Dedifferentiated amniotic fluid mesenchymal stem cell (primary cell): ENCODE data around the gene TRIM28.
"Not testable (repeated sequence)": the region's sequence is repeated elsewhere in the genome, so short reads cannot be mapped to it uniquely, and the experiment has no call there.

Experiments used
- DNase-seq: peaks from one replicate; pipeline ENCODE4 v3.0.0-alpha.2; 2016; ENCODE audit errors: extremely low spot score

The TRIM28 gene

DNA sequence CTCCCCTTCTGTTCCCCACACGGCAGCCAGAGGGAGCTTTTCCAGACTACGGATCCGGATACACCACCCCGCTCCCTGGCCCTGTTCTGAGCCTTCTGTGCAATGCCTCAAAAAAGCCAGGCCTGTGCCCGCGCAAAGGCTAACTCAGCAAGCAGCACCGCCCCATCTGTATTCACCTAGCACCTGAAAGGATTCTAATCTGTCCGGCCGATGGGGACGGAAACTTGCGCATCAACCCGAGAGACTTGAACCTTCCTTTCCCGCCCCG, 24.8 kb upstream of the TRIM28 start:
- peak; percentile 74 for DNase-seq

DNA sequence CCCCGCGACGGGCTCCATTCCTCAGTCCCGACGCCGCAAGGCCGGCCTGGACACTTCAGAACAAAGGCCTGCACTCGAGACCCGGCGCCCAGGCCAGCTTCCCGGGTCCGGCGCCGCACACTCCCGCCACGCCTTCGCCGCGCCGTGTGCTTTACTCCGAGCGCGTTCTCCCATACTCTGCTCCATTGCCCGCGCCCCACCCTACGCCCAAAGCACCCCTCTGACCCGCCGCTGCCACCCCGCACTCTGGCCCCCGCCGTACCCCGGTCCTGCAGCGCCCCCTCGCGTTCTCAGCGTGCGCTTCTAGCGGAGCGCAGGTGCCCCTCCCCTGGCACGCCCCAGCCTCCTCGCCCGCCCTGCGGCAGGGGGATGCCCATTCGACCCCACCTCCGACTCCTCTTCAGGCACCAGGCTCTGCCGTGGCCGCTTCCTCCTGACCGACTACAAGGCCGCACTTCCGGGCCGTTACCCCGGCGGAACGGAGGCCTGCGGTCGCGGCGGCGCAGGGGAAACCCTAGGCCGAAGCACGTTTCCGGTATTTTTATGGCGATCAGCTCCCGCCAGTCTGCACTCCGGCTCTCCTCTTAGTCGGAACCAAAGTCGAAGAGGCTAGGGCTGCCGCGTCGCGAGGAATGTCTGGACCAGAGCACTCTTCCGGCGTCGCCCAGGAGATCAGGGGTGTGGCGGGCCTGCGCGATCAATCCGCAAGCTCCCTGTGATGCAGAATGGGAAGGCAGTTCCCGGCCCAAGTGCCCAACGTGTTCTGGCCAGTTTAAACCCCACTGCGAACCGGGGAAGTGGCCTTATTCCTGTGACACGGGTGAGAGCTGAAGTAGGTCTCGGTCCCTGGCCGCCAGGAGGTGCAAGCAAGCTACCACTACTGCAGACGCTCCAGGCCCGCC, 24.3 kb upstream of the TRIM28 start, which contains the start of gene ZBTB45:
ZBTB45 (minus strand) TSS at position 456 of the 902 bp plus-strand sequence. CDS start 2,137 bp downstream, outside the sequence.
- peak; percentile 96 for DNase-seq

DNA sequence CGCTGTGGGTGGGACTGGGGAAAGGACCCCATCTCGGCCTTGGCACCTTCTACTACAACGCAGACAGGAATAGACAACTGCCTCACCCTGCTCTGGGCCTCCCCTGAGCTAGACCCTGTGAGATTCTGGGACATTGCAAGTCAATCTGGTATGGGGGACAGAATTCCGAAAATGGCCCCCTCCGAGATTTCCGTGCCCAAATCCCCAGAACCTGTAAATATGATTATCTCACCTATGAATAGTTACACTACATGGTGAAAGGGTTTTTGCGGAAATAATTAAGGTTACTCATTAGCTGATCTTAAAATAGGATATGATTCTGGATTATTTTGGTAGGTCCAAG, 23.6 kb upstream of the TRIM28 start:
- no peak for DNase-seq

DNA sequence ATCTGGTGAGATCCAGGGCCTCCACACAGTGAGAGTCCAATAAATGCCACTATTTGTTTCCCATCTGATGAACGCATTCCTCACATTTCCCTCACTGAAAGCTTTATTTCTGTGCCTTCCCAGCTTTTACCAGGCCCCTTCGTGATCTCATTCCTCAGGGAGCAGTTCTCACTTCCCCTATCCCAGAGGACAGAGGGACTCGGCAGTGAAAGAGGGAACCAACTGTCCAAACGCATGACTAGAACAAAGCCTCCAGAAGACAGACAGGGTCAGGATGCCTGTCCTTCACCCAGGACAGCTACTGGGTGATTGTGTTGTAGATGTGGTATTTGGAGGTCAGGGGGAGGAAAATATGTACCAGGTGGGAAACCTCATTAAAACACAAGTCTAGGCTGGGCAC, 22.2 kb upstream of the TRIM28 start:
- DNase-seq, result no peak

DNA sequence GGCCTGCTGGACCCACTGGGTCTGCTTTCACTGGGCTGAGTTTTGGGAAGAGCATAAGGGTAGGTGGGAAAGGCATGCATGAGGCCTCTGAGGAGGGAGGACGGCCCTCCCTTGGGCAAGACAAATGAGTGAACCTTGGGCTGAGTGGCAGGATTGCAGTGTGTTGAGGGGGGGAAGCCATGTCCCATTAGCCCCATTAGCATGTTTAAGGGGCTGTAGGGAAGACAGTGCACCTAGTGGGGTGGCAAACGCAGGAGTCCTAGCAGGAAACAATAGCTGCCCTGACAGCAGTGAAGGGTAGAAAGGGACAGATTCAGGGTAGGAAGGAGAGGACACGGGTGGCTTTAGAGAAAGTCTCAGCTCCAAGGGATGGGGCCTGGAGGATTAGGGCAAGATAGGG, 21.2 kb upstream of the TRIM28 start:
- DNase-seq, result no peak

DNA sequence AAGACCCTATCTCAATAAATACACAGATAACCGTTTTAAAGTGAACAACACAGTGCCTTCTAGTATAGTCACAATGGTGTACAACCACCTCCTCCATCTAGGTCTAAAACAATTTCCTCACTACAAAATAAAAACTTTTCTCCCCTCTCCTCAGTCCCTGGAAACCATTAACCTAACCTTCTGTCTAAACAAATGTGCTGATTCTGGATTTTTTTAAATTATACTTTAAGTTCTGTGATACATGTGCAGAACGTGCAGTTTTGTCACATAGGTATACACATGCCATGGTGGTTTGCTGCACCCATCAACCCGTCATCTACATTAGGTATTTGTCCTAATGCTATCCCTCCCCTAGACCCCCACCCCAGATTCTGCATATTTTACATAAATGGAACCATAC, 14.5 kb upstream of the TRIM28 start:
- DNase-seq, result no peak

DNA sequence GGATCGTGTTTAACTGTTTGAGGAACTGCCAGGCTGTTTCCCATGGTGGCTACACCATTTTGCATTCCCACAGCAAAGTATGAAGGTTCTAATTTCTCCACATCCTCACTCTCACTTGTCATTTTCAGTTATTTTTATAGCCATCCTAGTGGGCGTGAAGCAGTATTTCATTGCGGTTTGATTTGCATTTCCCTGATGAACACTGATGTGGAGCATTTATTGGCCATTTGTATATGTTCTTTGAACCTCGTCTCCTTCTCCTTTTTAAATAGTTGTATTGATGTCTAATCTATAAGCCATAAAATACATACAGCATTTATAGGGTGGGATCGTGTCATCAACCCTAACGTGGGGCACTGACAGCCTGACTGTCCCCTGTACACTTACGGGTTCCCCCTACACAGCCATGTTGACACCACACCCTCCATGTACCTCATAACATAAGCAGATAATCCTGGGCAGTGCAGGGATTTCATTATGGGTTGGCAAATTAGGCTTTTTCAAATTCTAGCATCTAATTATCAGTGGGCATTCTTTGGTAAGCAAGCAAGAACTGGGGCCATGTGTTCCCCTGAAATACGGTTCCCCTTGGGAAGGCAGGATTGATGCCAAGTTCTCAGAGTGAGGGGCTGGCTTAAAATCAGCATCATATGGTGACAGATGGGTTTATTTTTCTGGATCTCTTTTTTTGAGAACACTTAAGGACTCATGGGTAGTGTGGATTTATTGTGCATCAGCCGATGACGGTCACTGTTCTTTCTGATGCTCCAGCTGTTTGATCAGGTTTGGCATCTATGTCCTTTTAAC, 12.6 kb upstream of the TRIM28 start:
- no peak for DNase-seq

DNA sequence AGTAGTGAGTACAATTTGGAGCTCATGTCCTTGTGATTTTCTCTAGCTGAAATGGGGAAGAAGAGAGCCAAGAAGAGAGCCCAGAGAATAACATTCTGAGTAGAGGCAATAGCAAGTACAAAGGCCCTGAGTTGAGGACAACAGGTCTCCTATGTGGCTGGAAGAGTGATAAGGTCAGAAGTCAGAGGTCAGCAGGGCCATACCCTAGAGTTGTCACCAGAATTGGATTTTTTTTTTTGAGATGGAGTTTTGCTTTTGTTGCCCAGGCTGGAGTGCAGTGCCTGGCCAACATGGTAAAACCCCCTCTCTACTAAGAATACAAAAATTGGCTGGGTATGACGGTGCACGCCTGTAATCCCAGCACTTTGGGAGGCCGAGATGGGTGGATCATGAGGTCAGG, 8.0 kb upstream of the TRIM28 start:
- no peak for DNase-seq

DNA sequence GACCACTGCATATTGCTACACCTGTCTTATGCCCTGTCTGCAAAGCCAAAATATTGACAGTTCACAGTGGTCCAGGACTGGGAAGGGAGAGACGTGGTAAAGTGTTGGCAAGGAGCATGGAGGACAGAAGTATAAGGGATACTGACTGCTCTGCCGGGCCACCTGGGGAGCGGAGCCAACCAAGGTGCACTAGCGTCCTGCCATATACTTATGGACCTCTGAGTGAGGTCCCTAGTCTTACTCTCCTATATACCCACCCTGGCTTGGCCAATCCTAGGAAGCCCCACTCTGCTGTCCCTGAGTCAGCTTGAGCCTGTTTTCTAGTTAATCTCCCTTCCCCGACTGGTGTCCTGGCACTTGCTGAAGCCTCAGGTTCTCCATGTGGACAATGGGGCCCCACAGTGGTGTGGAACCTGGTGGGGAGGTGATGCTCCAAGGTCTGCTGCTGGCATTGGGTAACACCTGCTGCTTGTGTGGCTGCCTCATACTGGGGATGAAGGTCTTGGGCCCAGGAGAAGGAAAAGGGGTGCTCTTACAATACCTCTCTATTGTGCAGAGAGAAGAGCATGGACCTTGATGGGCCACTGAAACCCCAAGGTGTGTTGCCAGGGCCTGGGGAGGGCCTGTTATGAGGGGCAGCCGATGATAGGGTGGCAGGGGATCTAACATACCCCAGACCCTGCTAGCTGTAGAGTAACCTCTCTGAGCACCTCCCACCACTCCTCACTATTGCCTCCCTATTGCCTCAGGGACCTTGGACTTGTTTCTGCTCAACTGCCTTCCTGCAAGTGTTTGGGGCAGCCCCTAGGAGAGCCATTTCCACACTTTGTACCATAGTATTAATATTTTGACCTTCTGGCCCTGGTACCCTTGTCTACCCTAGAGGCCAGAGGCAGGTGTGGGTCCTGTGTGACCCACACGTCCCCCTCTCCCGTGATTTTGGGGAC, 6.7 kb upstream of the TRIM28 start:
- no peak for DNase-seq

DNA sequence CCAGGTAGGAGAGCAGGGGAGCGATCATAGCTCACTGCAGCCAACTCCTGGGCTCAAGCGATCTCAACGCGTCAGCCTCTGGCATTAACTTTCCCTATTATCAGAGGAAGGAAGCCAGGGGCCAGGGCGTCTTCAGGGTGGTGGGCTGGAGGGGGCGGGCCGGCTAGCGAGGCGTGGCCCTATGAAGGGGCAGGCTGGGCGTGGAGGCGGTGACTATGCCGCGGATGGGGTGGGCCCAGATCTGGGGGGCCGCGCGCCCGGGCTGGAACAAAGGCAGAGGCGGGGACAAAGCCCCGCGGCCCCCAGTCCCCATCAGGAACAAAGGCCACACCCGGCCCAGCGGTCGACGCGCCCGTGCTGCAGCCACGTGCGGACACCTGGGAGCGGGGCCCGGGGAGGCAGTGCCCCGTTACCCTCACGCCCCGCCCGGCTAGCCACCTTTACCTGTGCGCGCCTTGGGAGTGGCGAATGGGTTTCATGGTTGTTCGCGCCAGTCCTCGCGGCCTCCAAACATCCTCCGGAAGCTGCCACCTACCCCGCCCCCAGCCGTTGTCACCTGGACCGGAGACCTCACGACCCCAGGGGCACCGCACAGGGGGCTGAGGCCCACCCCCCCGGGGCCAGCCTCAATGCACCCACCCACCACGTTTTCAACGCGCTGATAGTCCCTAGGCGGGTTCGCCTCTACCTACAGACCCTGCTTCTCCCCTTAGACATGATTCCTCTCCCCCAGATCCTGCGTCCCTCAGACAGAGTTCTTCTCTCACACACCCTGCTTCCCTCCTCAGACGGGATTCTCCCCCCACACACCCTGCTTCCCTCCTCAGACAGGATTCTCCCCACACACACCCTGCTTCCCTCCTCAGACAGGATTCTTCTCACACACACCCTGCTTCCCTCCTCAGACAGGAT, 5.4 kb upstream of the TRIM28 start:
- no peak for DNase-seq

DNA sequence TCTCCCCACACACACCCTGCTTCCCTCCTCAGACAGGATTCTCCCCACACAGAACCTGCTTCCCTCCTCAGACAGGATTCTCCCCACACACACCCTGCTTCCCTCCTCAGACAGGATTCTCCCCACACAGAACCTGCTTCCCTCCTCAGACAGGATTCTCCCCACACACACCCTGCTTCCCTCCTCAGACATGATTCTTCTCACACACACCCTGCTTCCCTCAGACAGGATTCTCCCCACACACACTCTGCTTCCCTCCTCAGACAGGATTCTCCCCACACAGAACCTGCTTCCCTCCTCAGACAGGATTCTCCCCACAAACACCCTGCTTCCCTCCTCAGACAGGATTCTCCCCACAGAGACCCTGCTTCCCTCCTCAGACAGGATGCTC, 4.7 kb upstream of the TRIM28 start:
- not testable (repeated sequence) for DNase-seq

DNA sequence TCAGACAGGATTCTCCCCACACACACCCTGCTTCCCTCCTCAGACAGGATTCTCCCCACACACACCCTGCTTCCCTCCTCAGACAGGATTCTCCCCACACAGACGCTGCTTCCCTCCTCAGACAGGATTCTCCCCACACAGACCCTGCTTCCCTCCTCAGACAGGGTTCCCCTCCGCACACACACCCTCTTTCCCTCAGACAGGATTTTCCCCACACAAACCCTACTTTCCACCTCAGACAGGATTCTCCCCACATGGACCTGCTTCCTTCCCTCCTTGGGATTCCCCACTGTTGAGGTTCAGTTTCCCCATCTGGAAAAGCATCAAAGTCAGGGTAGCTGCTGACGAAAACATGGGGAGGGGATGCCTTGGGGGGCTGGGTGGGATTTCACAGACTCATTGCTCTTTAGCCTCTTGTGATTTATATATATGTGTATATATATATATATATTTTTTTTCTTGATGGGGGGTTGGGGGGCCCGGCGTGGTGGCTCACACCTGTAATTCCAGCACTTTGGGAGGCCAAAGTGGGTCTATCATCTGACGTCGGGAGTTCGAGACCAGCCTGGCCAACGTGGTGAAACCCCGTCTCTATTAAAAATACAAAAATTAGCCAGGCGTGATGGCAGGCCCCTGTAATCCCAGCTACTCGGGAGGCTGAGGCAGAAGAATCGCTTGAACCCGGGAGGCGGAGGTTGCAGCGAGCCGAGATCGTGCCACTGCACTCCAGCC, 1.1 kb upstream of the TRIM28 start:
- not testable (repeated sequence) for DNase-seq

DNA sequence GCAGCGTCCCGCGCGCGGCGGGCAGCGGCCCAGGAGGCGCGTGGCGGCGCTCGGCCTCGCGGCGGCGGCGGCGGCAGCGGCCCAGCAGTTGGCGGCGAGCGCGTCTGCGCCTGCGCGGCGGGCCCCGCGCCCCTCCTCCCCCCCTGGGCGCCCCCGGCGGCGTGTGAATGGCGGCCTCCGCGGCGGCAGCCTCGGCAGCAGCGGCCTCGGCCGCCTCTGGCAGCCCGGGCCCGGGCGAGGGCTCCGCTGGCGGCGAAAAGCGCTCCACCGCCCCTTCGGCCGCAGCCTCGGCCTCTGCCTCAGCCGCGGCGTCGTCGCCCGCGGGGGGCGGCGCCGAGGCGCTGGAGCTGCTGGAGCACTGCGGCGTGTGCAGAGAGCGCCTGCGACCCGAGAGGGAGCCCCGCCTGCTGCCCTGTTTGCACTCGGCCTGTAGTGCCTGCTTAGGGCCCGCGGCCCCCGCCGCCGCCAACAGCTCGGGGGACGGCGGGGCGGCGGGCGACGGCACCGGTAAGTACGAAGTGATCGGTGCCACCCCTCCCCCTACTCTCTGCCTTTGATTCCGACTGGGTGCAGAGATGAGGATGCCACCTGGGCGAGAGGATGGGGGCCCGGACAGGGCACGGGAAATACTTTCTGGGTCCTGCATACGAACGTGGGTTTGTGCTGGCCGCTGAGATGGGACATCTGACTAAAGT, 874 bp downstream of the TRIM28 start:
- DNase-seq, result no peak

DNA sequence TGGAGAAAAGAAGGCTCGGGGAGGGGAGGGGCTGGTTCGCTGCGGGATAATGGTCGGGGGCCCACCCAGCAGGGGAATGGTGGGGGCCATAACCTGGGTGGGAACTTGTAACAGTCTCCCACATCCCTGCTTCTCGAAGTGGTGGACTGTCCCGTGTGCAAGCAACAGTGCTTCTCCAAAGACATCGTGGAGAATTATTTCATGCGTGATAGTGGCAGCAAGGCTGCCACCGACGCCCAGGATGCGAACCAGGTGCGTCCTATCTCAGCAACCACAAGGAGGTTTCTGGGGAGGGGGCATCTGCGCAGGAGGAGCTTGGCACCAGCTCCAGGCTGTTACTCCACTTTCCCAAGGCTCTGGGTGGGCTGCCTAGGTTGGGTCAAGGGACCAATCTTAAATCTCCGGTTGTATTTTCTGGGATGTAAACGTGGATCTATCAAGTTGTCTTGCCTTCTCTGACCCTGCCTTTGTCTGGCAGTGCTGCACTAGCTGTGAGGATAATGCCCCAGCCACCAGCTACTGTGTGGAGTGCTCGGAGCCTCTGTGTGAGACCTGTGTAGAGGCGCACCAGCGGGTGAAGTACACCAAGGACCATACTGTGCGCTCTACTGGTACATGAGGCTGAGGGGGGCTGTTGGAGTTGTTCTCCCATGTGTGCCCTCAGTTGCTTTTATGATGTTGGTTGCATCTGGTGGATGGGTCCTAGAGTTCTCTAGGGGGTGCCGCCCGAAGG, 1.6 kb downstream of the TRIM28 start:
- DNase-seq, result no peak

DNA sequence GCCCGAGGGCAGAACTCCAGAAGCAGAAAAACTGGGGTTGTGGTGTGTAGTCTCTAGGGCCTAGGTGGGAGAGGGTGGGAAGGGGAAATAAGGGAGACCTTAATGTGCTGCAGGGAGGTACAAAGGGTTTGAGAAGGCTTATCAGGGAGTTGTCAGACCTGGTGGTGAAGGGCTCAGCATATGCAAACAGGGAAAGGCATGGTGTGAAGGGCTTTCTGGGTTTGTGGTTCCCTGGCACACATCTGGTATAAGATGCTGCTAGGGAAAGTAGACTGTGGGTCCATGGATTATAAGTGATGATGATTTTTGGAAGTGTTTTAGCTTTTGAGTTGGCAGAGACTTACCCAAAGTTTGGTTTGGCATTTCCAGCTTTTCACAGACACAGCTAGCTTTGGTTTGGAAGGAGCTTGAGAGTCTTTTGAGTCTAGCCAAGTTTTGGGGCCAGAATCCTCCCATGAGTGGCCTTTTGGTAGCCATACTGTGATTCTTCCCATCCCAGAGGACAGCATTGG, 2.2 kb downstream of the TRIM28 start:
- DNase-seq, result no peak

DNA sequence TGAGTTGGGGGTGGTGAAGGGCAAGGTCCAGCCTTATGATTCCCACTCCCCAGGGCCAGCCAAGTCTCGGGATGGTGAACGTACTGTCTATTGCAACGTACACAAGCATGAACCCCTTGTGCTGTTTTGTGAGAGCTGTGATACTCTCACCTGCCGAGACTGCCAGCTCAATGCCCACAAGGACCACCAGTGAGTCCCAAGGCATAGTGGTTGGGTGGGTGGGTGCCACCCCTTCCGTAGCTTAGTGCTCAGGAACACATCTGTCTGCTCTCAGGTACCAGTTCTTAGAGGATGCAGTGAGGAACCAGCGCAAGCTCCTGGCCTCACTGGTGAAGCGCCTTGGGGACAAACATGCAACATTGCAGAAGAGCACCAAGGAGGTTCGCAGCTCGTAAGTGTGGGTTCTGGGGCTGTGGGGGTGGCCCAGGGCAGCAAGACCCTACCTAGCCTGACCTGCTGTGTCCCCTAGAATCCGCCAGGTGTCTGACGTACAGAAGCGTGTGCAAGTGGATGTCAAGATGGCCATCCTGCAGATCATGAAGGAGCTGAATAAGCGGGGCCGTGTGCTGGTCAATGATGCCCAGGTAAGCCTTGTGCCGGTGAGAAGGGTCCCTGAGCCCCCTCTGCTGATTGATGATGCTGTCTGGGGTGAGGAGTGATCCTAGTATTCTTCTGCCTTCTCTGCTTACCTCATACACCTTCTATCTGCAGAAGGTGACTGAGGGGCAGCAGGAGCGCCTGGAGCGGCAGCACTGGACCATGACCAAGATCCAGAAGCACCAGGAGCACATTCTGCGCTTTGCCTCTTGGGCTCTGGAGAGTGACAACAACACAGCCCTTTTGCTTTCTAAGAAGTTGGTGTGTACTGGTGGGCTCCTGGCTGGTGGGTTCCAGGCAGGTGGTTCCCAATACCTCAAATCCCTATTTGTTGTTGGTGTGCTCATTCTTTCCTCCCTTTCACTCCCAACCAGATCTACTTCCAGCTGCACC, 3.8 kb downstream of the TRIM28 start:
- DNase-seq, result no peak

DNA sequence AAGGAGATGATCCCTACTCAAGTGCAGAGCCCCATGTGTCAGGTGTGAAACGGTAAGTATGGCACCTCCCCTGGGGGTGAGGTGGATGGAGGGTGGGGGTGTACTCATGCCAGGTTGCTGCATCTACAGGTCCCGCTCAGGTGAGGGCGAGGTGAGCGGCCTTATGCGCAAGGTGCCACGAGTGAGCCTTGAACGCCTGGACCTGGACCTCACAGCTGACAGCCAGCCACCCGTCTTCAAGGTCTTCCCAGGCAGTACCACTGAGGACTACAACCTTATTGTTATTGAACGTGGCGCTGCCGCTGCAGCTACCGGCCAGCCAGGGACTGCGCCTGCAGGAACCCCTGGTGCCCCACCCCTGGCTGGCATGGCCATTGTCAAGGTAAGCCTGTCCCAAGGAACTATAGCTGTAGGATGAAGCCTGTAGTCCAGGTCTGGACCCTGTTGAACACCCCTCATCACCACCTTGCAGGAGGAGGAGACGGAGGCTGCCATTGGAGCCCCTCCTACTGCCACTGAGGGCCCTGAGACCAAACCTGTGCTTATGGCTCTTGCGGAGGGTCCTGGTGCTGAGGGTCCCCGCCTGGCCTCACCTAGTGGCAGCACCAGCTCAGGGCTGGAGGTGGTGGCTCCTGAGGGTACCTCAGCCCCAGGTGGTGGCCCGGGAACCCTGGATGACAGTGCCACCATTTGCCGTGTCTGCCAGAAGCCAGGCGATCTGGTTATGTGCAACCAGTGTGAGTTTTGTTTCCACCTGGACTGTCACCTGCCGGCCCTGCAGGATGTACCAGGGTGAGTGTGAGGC, 5.2 kb downstream of the TRIM28 start:
- no peak for DNase-seq
